ENCODE measurements around the gene KCTD10.

Gene KCTD10, protein sequence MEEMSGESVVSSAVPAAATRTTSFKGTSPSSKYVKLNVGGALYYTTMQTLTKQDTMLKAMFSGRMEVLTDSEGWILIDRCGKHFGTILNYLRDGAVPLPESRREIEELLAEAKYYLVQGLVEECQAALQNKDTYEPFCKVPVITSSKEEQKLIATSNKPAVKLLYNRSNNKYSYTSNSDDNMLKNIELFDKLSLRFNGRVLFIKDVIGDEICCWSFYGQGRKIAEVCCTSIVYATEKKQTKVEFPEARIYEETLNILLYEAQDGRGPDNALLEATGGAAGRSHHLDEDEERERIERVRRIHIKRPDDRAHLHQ

GRCh38 chr12:109477185-109477962, at the start of gene KCTD10, which contains the start of gene UBE3B:
KCTD10 (minus strand) TSS chr12:109477300; CDS start chr12:109477262, 38 bp downstream.
UBE3B (plus strand) TSS chr12:109477634; CDS start chr12:109483552, 5,918 bp downstream.
- peak; percentile 88 for DNase-seq

DNA sequence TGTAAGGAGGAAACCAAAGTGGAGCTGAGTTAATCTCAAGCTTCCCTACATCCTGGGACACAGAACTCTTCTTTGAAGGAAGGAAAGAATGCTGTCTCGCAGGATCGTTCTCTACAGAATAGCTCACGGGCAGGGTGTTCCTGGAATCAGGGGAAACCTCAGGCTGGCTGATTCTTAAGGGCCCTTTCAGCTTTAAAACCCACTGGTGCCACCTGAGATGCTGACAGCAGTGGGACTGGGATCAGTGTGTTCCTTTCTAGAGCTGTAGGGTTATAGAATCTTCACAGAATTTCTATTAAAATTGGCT, 48.1 kb upstream of the KCTD10 start:
- DNase-seq: no peak

GRCh38 chr12:109524466-109525278, 47.6 kb upstream of the KCTD10 start:
- DNase-seq: no peak

GRCh38 chr12:109523504-109523903, 46.4 kb upstream of the KCTD10 start:
- no peak for DNase-seq

GRCh38 chr12:109523071-109523470, 46.0 kb upstream of the KCTD10 start:
- DNase-seq: no peak

DNA sequence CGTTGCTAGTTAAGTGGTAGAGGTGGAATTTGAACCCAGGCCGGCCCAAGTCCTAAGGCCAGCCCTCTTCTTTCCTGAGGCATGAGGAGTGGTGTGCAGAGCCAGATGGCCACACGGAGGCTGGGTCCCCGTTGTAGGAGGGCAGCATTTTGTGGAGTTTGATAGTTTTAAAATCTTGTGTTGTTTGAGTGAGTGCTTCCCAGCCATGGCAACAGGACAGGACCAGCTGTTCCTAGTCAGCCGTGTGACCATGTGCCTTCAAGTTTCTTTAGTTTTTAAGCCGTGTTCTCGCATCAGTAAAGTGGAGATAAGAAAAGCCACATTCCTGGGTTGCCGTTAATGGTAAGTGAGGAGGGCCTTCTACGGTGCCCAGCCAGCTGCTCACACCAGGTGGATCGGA, 44.7 kb upstream of the KCTD10 start:
- DNase-seq: no peak

DNA sequence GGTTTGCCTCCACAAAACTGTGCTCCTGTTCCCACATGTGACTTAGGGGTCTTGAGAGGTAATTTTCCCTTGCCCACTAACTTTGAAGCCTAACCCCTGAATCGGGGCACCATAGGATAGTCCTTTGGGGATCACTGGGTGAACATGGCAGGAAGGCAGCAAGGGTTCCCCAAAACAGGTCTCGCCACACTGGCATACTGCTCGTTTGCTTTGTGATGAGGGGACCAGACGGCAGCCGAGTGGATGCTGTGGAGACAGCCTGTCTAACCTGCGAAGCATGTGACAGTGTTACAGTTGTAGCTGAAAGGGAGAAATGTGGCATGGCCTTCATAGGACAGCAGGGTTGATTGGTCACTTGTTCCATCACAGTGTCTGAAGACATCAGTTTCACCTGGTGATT, 42.7 kb upstream of the KCTD10 start:
- no peak for DNase-seq

DNA sequence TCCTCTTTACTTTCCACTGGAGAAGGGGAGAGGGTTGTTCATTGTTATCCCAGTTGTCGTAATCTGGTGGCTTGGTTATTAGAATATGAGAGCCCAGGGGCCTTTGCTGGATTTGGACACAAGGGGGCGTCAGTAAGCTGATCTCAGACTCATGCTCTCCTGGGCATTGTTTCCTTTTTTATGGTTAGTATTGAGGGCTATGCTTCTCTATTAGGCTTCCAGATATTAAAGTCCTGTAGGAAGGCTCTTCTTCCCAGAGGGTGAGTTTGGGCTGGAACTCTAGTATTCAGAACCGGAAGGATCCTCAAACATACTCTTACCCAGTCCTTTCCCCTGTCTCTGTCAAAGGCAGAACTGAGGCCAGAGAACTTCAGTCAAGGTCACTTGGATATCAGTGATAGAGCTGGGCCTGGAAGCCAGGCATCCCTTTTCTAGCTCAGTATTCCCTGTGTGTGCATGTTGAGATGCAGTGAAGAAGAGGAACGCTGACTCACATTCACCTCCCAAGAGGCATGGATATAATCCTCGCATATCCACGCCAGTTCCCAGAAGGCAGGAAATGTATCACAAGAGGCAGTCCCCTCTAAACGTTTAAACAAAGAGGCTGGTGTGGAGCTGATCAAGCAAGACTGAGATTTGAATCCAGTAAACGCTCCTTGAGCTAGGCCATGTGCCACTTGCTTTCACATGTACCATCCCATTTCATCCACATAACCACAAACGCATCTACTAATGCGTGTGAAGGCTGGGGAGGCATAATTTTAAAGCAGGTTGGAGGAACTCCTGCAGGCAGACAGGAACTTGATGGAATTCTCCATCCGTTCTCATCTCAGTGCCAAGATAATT, 41.9 kb upstream of the KCTD10 start:
- peak; percentile 60 for DNase-seq

GRCh38 chr12:109517619-109518018, 40.5 kb upstream of the KCTD10 start:
- no peak for DNase-seq

DNA sequence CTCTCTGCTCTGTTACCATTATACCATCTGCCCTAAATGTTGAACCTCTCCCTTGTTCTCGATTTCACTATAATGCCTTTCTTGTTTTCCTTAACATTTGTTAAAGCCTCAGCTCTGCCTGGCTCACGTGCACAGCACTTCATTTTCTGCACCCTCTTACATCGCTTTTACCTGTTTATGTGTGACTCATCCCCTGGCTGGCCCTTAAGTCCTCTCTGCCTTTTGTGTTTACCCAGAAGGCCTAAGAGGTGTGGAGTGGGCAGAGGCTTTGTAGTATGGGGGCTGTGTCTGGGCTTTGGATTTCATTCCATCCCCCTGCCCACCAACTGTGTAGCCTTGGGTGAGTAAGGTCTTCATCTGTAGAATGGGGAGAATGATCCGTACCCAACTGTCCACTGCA, 36.9 kb upstream of the KCTD10 start:
- no peak for DNase-seq

DNA sequence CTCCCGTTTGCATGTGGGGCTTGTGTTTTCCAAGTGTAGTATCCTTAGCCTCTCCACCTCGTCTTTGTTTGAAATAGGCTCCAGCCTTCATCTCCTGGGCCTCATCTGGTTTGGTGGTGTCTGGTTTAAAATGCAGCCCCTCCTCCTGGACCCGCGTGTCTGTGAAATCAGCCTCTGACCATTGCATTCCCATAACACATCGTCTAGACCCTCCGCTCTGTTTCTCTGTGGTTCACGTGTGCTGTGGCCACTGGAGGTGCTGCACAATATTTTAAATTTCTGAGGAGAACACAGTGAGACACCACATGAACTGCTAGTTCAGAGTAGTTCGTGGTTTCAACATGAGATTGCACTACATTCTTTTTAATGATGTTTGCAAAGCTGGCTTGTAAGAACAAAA, 36.0 kb upstream of the KCTD10 start:
- DNase-seq: no peak

GRCh38 chr12:109512608-109513007, 35.5 kb upstream of the KCTD10 start:
- no peak for DNase-seq

GRCh38 chr12:109510196-109510595, 33.1 kb upstream of the KCTD10 start:
- DNase-seq: no peak

DNA sequence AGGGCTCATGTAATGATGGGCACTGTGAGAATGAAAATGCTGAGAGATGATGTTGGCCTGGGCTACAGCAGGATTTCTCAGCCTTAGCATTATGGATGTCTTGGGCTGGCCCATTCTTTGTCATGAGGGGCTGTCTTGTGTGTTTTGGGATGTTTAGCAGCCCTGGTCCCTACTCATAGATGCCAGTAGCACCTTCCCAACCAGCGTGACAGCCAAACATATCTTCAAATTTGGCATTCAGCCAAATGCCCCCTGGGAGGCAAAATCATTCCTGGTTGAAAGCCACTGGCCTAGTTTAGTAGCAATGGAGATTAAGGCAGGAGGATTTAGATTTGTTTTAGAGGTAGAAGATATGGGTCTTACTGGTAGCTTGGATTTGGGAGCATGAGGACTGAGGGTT, 27.0 kb upstream of the KCTD10 start:
- no peak for DNase-seq

DNA sequence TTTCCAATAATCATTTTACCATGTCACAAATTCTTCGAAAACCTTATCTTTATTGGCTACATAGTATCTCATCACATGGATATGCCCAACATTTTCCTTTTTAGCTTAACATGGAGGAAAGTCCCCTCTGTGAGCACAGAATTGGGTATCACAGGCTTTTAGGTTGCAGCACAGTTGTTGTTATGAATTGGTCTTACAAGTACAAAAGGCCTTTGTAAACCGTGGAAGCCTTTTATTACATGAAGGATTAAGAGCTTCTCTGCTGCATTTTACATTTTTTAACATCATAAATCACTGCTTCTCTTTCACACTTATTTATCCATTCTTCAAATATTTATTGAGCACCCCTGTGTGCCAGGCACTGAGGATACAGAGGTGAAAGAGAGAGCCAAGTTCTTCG, 26.5 kb upstream of the KCTD10 start:
- DNase-seq: no peak

DNA sequence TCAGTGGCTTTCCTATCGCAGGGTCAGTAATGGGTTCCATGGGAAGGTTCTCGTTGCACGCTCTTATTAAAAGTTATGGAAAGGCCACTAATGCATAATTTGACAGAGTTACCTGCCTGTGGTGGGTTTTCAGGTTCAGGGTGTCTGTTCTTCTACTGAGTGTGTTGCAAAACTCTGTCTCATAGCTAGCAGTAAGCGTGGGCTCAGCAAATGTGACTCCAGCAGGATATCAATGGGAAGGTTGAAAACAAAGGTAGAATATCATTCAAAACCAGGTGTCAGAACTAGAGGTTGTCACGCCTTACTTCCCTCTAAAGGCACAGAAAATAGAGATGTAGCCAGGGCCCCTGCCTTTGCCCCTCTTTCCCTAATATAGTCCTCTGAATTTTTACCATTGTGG, 25.2 kb upstream of the KCTD10 start:
- no peak for DNase-seq

- no peak for DNase-seq
These were observed 24.2 kb upstream of the KCTD10 start for GRCh38 chr12:109501299-109501698.

- no peak for DNase-seq
These were observed 23.5 kb upstream of the KCTD10 start for GRCh38 chr12:109500406-109501185.

DNA sequence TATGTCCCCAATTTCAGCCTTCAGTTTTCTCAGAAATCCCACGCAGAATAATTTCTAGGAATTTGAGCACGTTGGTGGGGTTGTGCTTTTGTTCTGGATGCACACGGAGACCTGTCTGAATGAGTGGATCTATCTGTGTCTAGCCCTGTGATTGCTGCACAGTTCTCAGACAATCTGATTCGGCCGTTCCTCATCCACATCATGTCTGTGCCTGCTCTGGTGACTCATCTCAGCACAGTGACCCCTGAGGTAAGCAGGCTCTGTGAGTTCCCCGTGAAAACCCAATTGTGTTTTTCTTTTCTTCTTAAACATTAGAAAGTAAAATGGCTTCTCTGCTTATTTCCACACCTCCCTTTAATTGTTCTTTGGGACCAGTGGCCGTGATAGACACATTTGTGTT, 20.6 kb upstream of the KCTD10 start:
- no peak for DNase-seq

- DNase-seq: no peak
These were observed 19.2 kb upstream of the KCTD10 start for GRCh38 chr12:109496306-109496705.

DNA sequence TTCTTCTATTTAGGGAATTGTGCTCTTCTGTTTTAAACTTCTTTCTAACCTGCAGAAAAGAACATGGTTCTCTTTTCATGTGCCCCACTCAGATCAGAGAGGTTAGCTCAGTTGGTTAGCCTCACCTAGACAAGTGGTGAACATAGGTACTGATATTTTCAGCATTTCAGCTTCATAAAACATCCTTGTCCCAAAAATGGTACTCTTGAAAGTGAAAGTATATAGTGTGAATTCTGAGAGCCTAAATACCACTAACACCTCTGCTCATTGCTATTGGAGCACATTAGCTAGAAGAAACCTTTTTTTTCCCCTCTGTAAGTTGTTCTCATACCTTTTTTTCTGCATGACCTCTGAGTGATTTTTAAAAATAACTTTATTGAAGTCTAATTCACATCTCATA, 17.9 kb upstream of the KCTD10 start:
- no peak for DNase-seq

DNA sequence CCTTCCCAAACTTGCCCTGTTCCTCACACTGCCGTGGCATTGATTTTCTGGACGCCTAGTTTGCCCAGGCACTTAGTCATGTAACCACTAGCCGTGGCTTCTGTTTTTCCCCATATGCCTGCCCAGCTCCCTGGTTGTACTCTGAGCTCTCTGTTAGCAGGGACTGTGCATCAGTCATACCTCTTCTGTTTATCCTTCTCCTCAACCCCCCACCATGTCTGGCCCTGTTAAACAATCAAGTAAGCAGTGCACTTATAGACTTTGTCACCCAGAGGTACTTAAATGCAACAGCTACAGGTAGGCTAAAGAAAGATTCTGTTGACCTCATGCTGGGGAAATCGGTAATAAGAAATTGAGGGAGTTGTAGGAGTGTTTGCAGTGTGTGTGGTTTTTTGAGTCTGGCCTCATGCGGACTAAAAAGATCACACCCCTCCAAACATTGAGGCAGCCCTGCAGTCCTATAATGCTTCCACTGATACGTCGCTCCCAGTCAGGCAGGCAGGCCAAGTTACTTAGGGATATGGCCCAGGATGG, 17.3 kb upstream of the KCTD10 start:
- DNase-seq: no peak

Measured in CD4-positive, alpha-beta T cell treated with Interleukin-10 for 1 hour (primary cell).